AG04449 (cell line): Measurements from ENCODE around the gene TFPT.

Experiments used
- CTCF ChIA-PET: fragments of 350-600 bp; formaldehyde crosslinking; extraction: SDS; loops from one replicate; lab custom pipeline; 2021; ENCODE audit warnings: antibody characterized with exemption; lab: Yijun Ruan, JAX
- POLR2A ChIA-PET: fragments of 400-600, 350-600 bp; formaldehyde crosslinking; extraction: SDS; loops from one replicate; lab custom pipeline; 2020; ENCODE audit warnings: antibody characterized with exemption, inconsistent platforms; lab: Yijun Ruan, JAX
- DNase-seq: peaks from one replicate; pipeline ENCODE4 v3.0.0-alpha.2; 2010; ENCODE audit warnings: low read depth, low spot score
- H3K4me3 ChIP-seq: 2 replicates; pipeline ENCODE4 v1.5.1; 2011; ENCODE audit warnings: low read depth, mild to moderate bottlenecking, control low read depth, low read length
- CTCF ChIP-seq: IDR thresholded peaks from one replicate; pipeline ENCODE4 v1.5.1; 2011; ENCODE audit warnings: mild to moderate bottlenecking, moderate library complexity, low read length, control low read depth, inconsistent platforms; ENCODE audit not compliant: insufficient read depth; ENCODE audit errors: missing control alignments

Gene TFPT

GRCh38 chr19:54077334-54077733, 38.1 kb downstream of the TFPT start:
- ChIA-PET CTCF (no interaction called here), POLR2A (no interaction called here)
- no peak for DNase-seq
- TF ChIP-seq CTCF, result no peak
- H3K4me3 ChIP-seq, result no peak overlapping the region

GRCh38 chr19:54074851-54075250, 40.6 kb downstream of the TFPT start:
- no peak for DNase-seq
- ChIA-PET POLR2A (no interaction called here), CTCF (no interaction called here)
- no peak overlapping the region for H3K4me3 ChIP-seq
- TF ChIP-seq CTCF, result no peak

GRCh38 chr19:54073829-54074228, 41.6 kb downstream of the TFPT start:
- TF ChIP-seq CTCF, result no peak
- no peak overlapping the region for H3K4me3 ChIP-seq
- POLR2A ChIA-PET, result no interaction called here
- CTCF ChIA-PET, result no interaction called here
- DNase-seq, result no peak

GRCh38 chr19:54069470-54069869, 46.0 kb downstream of the TFPT start:
- ChIA-PET POLR2A (no interaction called here), CTCF (no interaction called here)
- TF ChIP-seq CTCF, result no peak
- no peak overlapping the region for H3K4me3 ChIP-seq
- DNase-seq, result no peak

GRCh38 chr19:54063350-54064116, 51.9 kb downstream of the TFPT start, which contains the start of gene VSTM1:
TSS of gene VSTM1 (minus strand) at chr19:54063897. CDS start at chr19:54063777, 120 bp downstream.
- H3K4me3 ChIP-seq, result no peak within 1 kb of the TSS
- ChIA-PET POLR2A (no interaction called here), CTCF (no interaction called here)
- TF ChIP-seq CTCF, result no peak
- no peak for DNase-seq

GRCh38 chr19:54062643-54063042, 52.8 kb downstream of the TFPT start:
- DNase-seq, result no peak
- H3K4me3 ChIP-seq, result no peak overlapping the region
- POLR2A ChIA-PET, result no interaction called here
- TF ChIP-seq CTCF, result no peak
- CTCF ChIA-PET, result no interaction called here
